ENCODE measurements around the gene NUB1.

Gene NUB1

DNA sequence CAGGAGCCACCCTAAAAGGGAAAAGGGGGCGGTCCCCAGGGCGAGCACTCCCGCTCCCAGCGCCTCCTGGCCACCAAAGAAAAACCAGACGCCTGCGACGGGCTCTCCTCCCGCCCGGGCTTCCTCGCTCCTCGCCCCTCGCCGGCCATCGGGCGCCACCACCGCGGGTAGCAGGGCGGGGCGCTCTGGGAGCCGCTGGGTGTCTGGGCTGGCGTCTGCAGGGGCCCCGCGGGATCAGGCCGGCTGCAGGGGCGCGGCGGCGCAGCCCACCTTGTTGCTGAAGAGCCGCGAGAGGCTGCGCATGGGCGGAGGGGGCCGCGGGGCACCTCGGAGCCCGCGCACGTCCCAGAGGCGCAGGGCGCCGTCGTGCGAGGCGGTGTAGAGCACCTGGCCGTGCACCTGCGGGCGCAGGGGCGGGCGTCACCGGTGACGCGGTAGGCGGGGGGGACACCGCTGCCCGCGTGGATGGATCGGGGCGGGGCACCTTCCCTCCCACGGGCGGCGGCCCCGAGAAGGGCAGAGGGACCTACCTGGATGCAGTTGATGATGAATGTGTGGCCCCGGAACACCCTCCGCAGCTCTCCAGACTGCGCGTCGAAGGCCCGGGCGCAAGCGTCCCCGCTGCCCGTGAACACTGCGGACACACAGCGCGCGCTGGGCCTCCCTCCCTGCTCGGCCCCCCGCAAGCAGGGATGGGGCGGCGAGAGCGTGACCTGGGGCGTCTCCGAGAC, 39.9 kb downstream of the NUB1 start:
- Histone ChIP-seq H3K27me3 (ENCODE audit: insufficient read depth, insufficient read length) (peaks cover 14% of the 10 kb centered on the region), H3K36me3 (ENCODE audit: insufficient read depth, insufficient read length, low read length) (peaks cover 33% of the 10 kb centered on the region), H3K9me3 (ENCODE audit: insufficient read depth, low read length) (no peaks in the 10 kb centered on the region), H3K9ac (ENCODE audit: insufficient read length, low read depth) (peak overlapping the region; percentile 50), H3K4me3 (ENCODE audit: insufficient read length, low read depth) (peak overlapping the region; percentile 8), H3K4me1 (ENCODE audit: insufficient read depth, insufficient read length) (peaks cover 3% of the 10 kb centered on the region)
- TF ChIP-seq YY1 (IDR thresholded peaks at IDR 0.05; ENCODE audit: insufficient read depth, insufficient read length) (no peak), SUZ12 (IDR thresholded peaks at IDR 0.05; ENCODE audit: extremely low read depth, insufficient read depth, insufficient read length) (no peak), ZNF274 (IDR thresholded peaks at IDR 0.05; ENCODE audit: low read depth, low read length) (no peak)
- DNase-seq (ENCODE audit: low read depth, low spot score) = no peak

- H3K36me3 ChIP-seq (ENCODE audit: insufficient read depth, insufficient read length, low read length) = peaks cover 25% of the 10 kb centered on the region
- H3K4me3 ChIP-seq (ENCODE audit: insufficient read length, low read depth) = no peak overlapping the region
- H3K9me3 ChIP-seq (ENCODE audit: insufficient read depth, low read length) = no peaks in the 10 kb centered on the region
- TF ChIP-seq YY1 (IDR thresholded peaks at IDR 0.05; ENCODE audit: insufficient read depth, insufficient read length) (no peak), ZNF274 (IDR thresholded peaks at IDR 0.05; ENCODE audit: low read depth, low read length) (no peak), SUZ12 (IDR thresholded peaks at IDR 0.05; ENCODE audit: extremely low read depth, insufficient read depth, insufficient read length) (no peak)
- no peak for DNase-seq (ENCODE audit: low read depth, low spot score)
- no peak overlapping the region for H3K9ac ChIP-seq (ENCODE audit: insufficient read length, low read depth)
- peaks cover 3% of the 10 kb centered on the region for H3K4me1 ChIP-seq (ENCODE audit: insufficient read depth, insufficient read length)
- peaks cover 14% of the 10 kb centered on the region for H3K27me3 ChIP-seq (ENCODE audit: insufficient read depth, insufficient read length)
These were observed 40.7 kb downstream of the NUB1 start for GRCh38 chr7:151382079-151382885.

GRCh38 chr7:151383638-151384351, 42.2 kb downstream of the NUB1 start:
- Histone ChIP-seq H3K4me1 (ENCODE audit: insufficient read depth, insufficient read length) (peaks cover 3% of the 10 kb centered on the region), H3K36me3 (ENCODE audit: insufficient read depth, insufficient read length, low read length) (peaks cover 14% of the 10 kb centered on the region), H3K9me3 (ENCODE audit: insufficient read depth, low read length) (no peaks in the 10 kb centered on the region), H3K9ac (ENCODE audit: insufficient read length, low read depth) (no peak overlapping the region), H3K4me3 (ENCODE audit: insufficient read length, low read depth) (no peak overlapping the region), H3K27me3 (ENCODE audit: insufficient read depth, insufficient read length) (peaks cover 14% of the 10 kb centered on the region)
- DNase-seq (ENCODE audit: low read depth, low spot score) = no peak
- TF ChIP-seq ZNF274 (IDR thresholded peaks at IDR 0.05; ENCODE audit: low read depth, low read length) (no peak), YY1 (IDR thresholded peaks at IDR 0.05; ENCODE audit: insufficient read depth, insufficient read length) (no peak), SUZ12 (IDR thresholded peaks at IDR 0.05; ENCODE audit: extremely low read depth, insufficient read depth, insufficient read length) (no peak)

- Histone ChIP-seq H3K9me3 (ENCODE audit: insufficient read depth, low read length) (no peaks in the 10 kb centered on the region), H3K4me3 (ENCODE audit: insufficient read length, low read depth) (no peak overlapping the region), H3K4me1 (ENCODE audit: insufficient read depth, insufficient read length) (peaks cover 3% of the 10 kb centered on the region), H3K27me3 (ENCODE audit: insufficient read depth, insufficient read length) (peaks cover 14% of the 10 kb centered on the region), H3K9ac (ENCODE audit: insufficient read length, low read depth) (no peak overlapping the region), H3K36me3 (ENCODE audit: insufficient read depth, insufficient read length, low read length) (peaks cover 10% of the 10 kb centered on the region)
- DNase-seq (ENCODE audit: low read depth, low spot score) = no peak
- TF ChIP-seq ZNF274 (IDR thresholded peaks at IDR 0.05; ENCODE audit: low read depth, low read length) (no peak), YY1 (IDR thresholded peaks at IDR 0.05; ENCODE audit: insufficient read depth, insufficient read length) (no peak), SUZ12 (IDR thresholded peaks at IDR 0.05; ENCODE audit: extremely low read depth, insufficient read depth, insufficient read length) (no peak)
These were observed 42.7 kb downstream of the NUB1 start for GRCh38 chr7:151384352-151384697.

DNA sequence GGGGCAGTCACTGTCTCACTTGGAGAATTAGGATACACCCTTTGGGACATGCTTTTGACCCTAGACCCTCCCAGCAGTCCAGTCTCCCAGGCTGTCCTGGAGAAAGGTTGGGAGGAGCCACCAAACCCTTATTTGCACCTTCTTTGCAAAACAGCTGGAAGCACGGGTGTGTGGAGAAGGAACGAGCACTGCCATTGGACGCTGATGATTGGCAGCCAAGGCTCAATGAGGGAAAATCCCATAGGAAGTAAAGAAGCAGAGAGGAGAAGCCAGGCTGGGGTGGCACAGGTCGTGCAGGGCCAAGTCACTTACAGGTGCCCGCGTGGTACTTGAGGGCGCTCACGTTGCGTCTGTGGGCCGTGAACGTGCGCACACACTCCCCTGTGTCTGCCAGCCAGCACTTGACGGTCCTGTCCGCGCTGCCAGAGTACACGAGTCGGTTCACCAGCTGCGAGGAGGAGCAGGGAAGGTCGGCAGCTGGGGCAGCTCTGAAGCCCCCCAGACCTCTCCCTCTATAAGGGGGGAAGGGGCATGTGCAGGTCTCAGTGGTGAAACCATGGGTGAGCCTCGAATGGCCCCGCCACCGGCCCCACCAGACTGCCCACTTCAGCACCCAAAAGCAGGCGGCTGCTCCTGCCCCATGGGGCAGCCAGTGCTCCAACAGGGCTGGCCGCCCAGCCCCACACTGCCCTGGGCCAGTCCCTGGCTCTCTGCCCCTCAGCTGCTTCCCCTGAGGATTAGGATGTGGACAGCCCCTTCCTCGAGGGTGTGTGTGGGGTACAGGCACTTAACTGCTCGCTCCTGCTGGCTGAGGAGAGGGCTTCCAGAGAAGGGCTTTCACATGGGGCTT, 43.4 kb downstream of the NUB1 start:
- no peak for DNase-seq (ENCODE audit: low read depth, low spot score)
- Histone ChIP-seq H3K9me3 (ENCODE audit: insufficient read depth, low read length) (no peaks in the 10 kb centered on the region), H3K4me3 (ENCODE audit: insufficient read length, low read depth) (no peak overlapping the region), H3K27me3 (ENCODE audit: insufficient read depth, insufficient read length) (peaks cover 14% of the 10 kb centered on the region), H3K36me3 (ENCODE audit: insufficient read depth, insufficient read length, low read length) (peaks cover 4% of the 10 kb centered on the region), H3K9ac (ENCODE audit: insufficient read length, low read depth) (no peak overlapping the region), H3K4me1 (ENCODE audit: insufficient read depth, insufficient read length) (peaks cover 2% of the 10 kb centered on the region)
- TF ChIP-seq SUZ12 (IDR thresholded peaks at IDR 0.05; ENCODE audit: extremely low read depth, insufficient read depth, insufficient read length) = no peak
- no peak for TF ChIP-seq YY1 (IDR thresholded peaks at IDR 0.05; ENCODE audit: insufficient read depth, insufficient read length)
- TF ChIP-seq ZNF274 (IDR thresholded peaks at IDR 0.05; ENCODE audit: low read depth, low read length) = no peak

GRCh38 chr7:151385626-151386300, 44.2 kb downstream of the NUB1 start:
- H3K9ac ChIP-seq (ENCODE audit: insufficient read length, low read depth) = no peak overlapping the region
- H3K4me3 ChIP-seq (ENCODE audit: insufficient read length, low read depth) = no peak overlapping the region
- TF ChIP-seq SUZ12 (IDR thresholded peaks at IDR 0.05; ENCODE audit: extremely low read depth, insufficient read depth, insufficient read length) (no peak), ZNF274 (IDR thresholded peaks at IDR 0.05; ENCODE audit: low read depth, low read length) (no peak), YY1 (IDR thresholded peaks at IDR 0.05; ENCODE audit: insufficient read depth, insufficient read length) (no peak)
- peaks cover 14% of the 10 kb centered on the region for H3K27me3 ChIP-seq (ENCODE audit: insufficient read depth, insufficient read length)
- H3K36me3 ChIP-seq (ENCODE audit: insufficient read depth, insufficient read length, low read length) = peaks cover 3% of the 10 kb centered on the region
- H3K4me1 ChIP-seq (ENCODE audit: insufficient read depth, insufficient read length) = peaks cover 2% of the 10 kb centered on the region
- no peak for DNase-seq (ENCODE audit: low read depth, low spot score)
- no peaks in the 10 kb centered on the region for H3K9me3 ChIP-seq (ENCODE audit: insufficient read depth, low read length)

All from NT2/D1 (cell line).